SU-DHL-6 (cell line): ENCODE measurements around the gene CBFA2T3.

Experiments
- H2AFZ ChIP-seq: fragments of 200-600 bp; sonication (generic); 2 replicates; pipeline ENCODE4 v1.6.1; 2014; ENCODE audit warnings: low read depth, mild to moderate bottlenecking, moderate library complexity, mixed read lengths, antibody characterized with exemption, low read length; ENCODE audit not compliant: severe bottlenecking
- H3F3A ChIP-seq: fragments of 200-600 bp; shearing (Covaris generic); 2 replicates; pipeline ENCODE4 v1.6.0; 2016; ENCODE audit warnings: antibody characterized with exemption, mild to moderate bottlenecking; ENCODE audit not compliant: insufficient read depth
- H3K27ac ChIP-seq: fragments of 200-600 bp; sonication (generic); 2 replicates; pipeline ENCODE4 v1.5.1; 2016; ENCODE audit warnings: low read depth, mild to moderate bottlenecking, low read length, moderate library complexity, mixed read lengths
- H3K27me3 ChIP-seq: fragments of 200-600 bp; sonication (generic), shearing (Covaris generic); 2 replicates; pipeline ENCODE4 v1.6.0; 2014; ENCODE audit warnings: mild to moderate bottlenecking, low read length
- H3K36me3 ChIP-seq: fragments of 200-600 bp; sonication (generic); 2 replicates; pipeline ENCODE4 v1.6.1; 2014; ENCODE audit warnings: mild to moderate bottlenecking, low read length, mixed read lengths
- H3K4me2 ChIP-seq: fragments of 300-600, 200-600 bp; shearing (Covaris generic), sonication (generic); 2 replicates; pipeline ENCODE4 v1.6.0; 2014; ENCODE audit warnings: low read length, low read depth, mild to moderate bottlenecking; ENCODE audit not compliant: poor library complexity, severe bottlenecking
- H3K4me3 ChIP-seq: fragments of 200-600 bp; sonication (generic); 2 replicates; pipeline ENCODE4 v1.5.1; 2014; ENCODE audit warnings: antibody characterized with exemption, low read length, mild to moderate bottlenecking, mixed read lengths; ENCODE audit not compliant: insufficient read depth, poor library complexity, severe bottlenecking
- H3K79me2 ChIP-seq: fragments of 200-600 bp; sonication (generic); 2 replicates; pipeline ENCODE4 v1.6.1; 2014; ENCODE audit warnings: mild to moderate bottlenecking, low read length, moderate library complexity; ENCODE audit not compliant: insufficient read depth
- H3K9ac ChIP-seq: fragments of 200-600 bp; sonication (generic); 2 replicates; pipeline ENCODE4 v1.7.0; 2014; ENCODE audit warnings: mild to moderate bottlenecking, low read length
- H3K9me2 ChIP-seq: fragments of 200-600 bp; sonication (generic); replicated peaks from 2 replicates; pipeline ENCODE4 v1.6.1; 2014; ENCODE audit warnings: low read length; ENCODE audit not compliant: insufficient read depth
- H3K9me3 ChIP-seq: fragments of 200-600 bp; sonication (generic); 2 replicates; pipeline ENCODE4 v1.6.1; 2014; ENCODE audit warnings: low read length, mixed read lengths; ENCODE audit not compliant: insufficient read depth
- H4K20me1 ChIP-seq: fragments of 200-600 bp; sonication (generic); 2 replicates; pipeline ENCODE4 v1.6.1; 2014; ENCODE audit warnings: low read depth, mild to moderate bottlenecking, antibody characterized with exemption, low read length, moderate library complexity, mixed read lengths
- EZH2phosphoT487 ChIP-seq: fragments of 200-600 bp; sonication (generic), shearing (Covaris generic); conservative IDR thresholded peaks from 2 replicates; pipeline ENCODE4 v1.6.1; 2018; ENCODE audit warnings: mild to moderate bottlenecking, antibody characterized with exemption, low read length, moderate library complexity, mixed read lengths
- TF ChIP-seq, protein P1 (sequence below): fragments of 200-600 bp; sonication (generic); IDR thresholded peaks from one replicate; pipeline ENCODE4 v1.5.1; 2017; ENCODE audit warnings: antibody characterized with exemption, mild to moderate bottlenecking, low read length, moderate library complexity; ENCODE audit not compliant: insufficient read depth, poor library complexity, severe bottlenecking

The CBFA2T3 gene

GRCh38 chr16:88960516-88960915 is 16.5 kb downstream of the CBFA2T3 start:
- peaks cover 5% of the 10 kb centered on the region for H3F3A ChIP-seq
- no peaks in the 10 kb centered on the region for H3K79me2 ChIP-seq
- H3K9ac ChIP-seq = no peak overlapping the region
- no peak overlapping the region for H3K4me2 ChIP-seq
- H3K36me3 ChIP-seq = no peaks in the 10 kb centered on the region
- H2AFZ ChIP-seq = no peak overlapping the region
- TF ChIP-seq EZH2phosphoT487 = no peak
- TF ChIP-seq, protein P1, sequence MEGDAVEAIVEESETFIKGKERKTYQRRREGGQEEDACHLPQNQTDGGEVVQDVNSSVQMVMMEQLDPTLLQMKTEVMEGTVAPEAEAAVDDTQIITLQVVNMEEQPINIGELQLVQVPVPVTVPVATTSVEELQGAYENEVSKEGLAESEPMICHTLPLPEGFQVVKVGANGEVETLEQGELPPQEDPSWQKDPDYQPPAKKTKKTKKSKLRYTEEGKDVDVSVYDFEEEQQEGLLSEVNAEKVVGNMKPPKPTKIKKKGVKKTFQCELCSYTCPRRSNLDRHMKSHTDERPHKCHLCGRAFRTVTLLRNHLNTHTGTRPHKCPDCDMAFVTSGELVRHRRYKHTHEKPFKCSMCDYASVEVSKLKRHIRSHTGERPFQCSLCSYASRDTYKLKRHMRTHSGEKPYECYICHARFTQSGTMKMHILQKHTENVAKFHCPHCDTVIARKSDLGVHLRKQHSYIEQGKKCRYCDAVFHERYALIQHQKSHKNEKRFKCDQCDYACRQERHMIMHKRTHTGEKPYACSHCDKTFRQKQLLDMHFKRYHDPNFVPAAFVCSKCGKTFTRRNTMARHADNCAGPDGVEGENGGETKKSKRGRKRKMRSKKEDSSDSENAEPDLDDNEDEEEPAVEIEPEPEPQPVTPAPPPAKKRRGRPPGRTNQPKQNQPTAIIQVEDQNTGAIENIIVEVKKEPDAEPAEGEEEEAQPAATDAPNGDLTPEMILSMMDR = no peak
- no peaks in the 10 kb centered on the region for H4K20me1 ChIP-seq
- H3K9me2 ChIP-seq = no peaks in the 10 kb centered on the region
- H3K9me3 ChIP-seq = no peaks in the 10 kb centered on the region
- no peak overlapping the region for H3K27ac ChIP-seq
- no peaks in the 10 kb centered on the region for H3K27me3 ChIP-seq
- no peak overlapping the region for H3K4me3 ChIP-seq

DNA sequence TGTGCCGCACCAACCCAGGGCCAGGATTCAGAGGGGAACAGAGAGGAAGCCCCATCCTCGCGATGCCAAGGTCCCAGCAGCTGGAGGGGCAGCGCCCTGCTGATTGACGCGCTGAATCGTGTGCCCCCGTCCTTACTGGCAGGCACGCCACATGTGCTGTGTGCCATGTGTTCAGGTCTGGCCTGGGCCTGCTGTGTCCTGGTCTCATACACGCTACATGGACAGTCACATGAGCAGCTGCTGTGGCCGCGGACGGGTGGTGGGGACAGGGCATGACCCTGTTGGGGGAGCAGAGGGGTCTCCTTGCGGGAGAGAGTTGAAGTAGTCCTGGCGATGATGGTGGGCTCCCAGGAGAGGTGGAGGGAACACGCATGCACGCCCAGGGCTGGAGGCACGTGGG is 18.0 kb downstream of the CBFA2T3 start:
- TF ChIP-seq, protein P1 = no peak
- no peak for TF ChIP-seq EZH2phosphoT487
- no peak overlapping the region for H3K4me3 ChIP-seq
- no peaks in the 10 kb centered on the region for H3K27me3 ChIP-seq
- no peaks in the 10 kb centered on the region for H3K79me2 ChIP-seq
- H3K4me2 ChIP-seq = no peak overlapping the region
- H3K9ac ChIP-seq = no peak overlapping the region
- H2AFZ ChIP-seq = no peak overlapping the region
- H3K9me2 ChIP-seq = no peaks in the 10 kb centered on the region
- no peak overlapping the region for H3K27ac ChIP-seq
- no peaks in the 10 kb centered on the region for H3F3A ChIP-seq
- H4K20me1 ChIP-seq = no peaks in the 10 kb centered on the region
- no peaks in the 10 kb centered on the region for H3K36me3 ChIP-seq
- H3K9me3 ChIP-seq = no peaks in the 10 kb centered on the region

DNA sequence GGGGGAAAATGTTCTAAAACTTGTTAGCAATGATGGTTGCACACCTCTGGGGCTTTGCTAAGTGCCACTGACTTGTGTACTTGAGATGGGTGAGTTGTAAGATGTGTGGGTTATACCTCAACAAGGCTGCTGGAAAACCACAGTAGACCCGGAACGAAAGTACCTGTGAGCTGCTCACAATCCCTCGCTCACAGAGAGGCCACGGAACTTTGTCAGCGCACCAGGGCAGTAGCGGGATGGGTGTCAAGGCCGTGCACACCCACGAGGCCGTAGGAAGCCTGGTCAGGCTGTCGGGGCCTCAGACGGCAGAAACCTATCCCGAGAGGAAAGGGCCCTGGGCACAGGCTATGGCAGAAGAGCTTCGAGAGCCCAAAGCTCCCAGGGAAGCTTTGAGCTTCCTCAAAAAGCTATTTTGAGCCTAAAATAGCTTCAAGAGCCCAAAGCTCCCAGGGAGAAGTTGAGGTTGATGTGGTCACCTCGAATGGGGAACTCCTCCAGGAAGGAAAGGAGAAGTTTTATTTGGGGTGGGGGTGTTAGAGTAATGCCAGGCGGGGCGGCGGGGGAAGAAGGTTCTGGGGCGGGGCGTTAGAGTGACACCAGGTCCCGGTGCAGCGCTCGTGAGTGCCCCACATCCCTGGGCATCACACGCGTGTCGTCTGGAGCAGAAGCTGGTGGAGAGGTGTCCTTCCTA is 19.0 kb downstream of the CBFA2T3 start:
- Histone ChIP-seq H3K27ac (no peak overlapping the region), H3K9me2 (no peaks in the 10 kb centered on the region), H3K4me2 (no peak overlapping the region), H3K27me3 (no peaks in the 10 kb centered on the region), H3K36me3 (no peaks in the 10 kb centered on the region), H3K4me3 (no peak overlapping the region), H3K9ac (no peak overlapping the region), H3F3A (no peaks in the 10 kb centered on the region), H3K79me2 (no peaks in the 10 kb centered on the region), H2AFZ (no peak overlapping the region), H4K20me1 (no peaks in the 10 kb centered on the region), H3K9me3 (no peaks in the 10 kb centered on the region)
- TF ChIP-seq, protein P1 = no peak
- TF ChIP-seq EZH2phosphoT487 = no peak
